ENCODE data around the gene KYNU.

DNA sequence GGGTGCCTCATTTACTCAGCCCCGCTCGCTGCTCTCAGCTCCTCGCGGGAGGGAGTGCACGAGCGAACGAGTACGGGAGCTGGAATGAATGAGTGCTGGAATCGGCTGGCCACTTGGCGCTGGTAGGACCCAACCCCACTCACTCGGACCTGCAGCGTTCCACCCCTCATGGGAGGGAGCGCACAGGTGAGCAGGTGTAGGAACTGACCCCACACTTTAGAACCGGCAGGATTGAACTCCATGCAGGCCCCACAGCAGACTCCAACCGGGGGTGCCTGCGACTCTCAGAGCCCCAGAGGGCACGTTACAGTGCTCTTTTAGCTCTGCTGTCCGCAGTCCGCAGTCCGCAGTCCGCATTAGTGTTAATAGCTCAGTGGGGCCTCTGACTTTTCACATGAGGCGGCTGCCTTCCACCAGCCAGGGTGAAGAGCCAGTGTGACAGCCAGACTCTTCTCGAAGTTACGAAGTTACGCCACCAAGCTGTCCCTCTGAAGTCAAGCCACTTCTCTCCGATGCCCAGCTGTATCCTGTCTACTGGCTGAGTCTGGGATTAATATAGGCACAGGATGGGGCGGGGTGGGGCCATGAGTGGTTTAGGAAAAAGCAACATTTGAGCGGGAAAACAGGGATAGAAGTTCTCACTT, 149.1 kb downstream of the KYNU start:
- TF ChIP-seq HMG20B (CRISPR knock-in tag; conservative IDR thresholded peaks at IDR 0.05) (no peak), NFKBIZ (CRISPR knock-in tag; IDR thresholded peaks at IDR 0.05) (no peak), DPF2 (CRISPR knock-in tag; IDR thresholded peaks at IDR 0.05; ENCODE audit: borderline replicate concordance, low read depth) (no peak), MBNL3 (CRISPR knock-in tag; conservative IDR thresholded peaks at IDR 0.05) (no peak), ZNF260 (CRISPR knock-in tag; IDR thresholded peaks at IDR 0.05; ENCODE audit: borderline replicate concordance, low read depth) (no peak), HCFC1 (IDR thresholded peaks at IDR 0.05; ENCODE audit: low read depth, low read length) (no peak), RAD21 (CRISPR knock-in tag; IDR thresholded peaks at IDR 0.05) (no peak), ARNT (IDR thresholded peaks at IDR 0.05) (no peak), NFYB (CRISPR knock-in tag; IDR thresholded peaks at IDR 0.05) (no peak), FOXA1 (IDR thresholded peaks at IDR 0.05) (no peak), FOXA1 (CRISPR knock-in tag; IDR thresholded peaks at IDR 0.05) (no peak), EZH2 (conservative IDR thresholded peaks at IDR 0.05; ENCODE audit: low read depth, low read length) (no peak)

Measured in HepG2 (cell line).